ENCODE measurements around the gene GDPD5.

GRCh38 chr11:75497788-75498409 is 27.8 kb downstream of the GDPD5 start:
- TF ChIP-seq ESRRA (IDR thresholded peaks at IDR 0.05; ENCODE audit: borderline replicate concordance, low read depth) = no peak
- no peak for TF ChIP-seq REST (IDR thresholded peaks at IDR 0.05; ENCODE audit: borderline replicate concordance)
- no peak for TF ChIP-seq REST (CRISPR knock-in tag; IDR thresholded peaks at IDR 0.05; ENCODE audit: low read depth)
